Astrocyte (in vitro differentiated cells and primary cell): Measurements from ENCODE around the gene COG7. TPM values are rescaled to one million over a fixed set of nuclear protein-coding genes. Genes with fewer than 3 reads are reported as not detected.

ENCODE experiments used
- DNase-seq: peaks from one replicate; pipeline ENCODE4 v3.0.0-alpha.2; 2010; ENCODE audit warnings: low read depth
- FAIRE-seq: peaks from 2 replicates; lab custom pipeline; 2011; peaks lifted over from hg19 to GRCh38; lab: Jason Lieb, UNC
- H2AFZ ChIP-seq: 2 replicates; pipeline ENCODE4 v1.6.0; 2012; ENCODE audit warnings: low read depth, low read length, inconsistent platforms
- H3K27ac ChIP-seq: 2 replicates; pipeline ENCODE4 v1.5.1; 2011; ENCODE audit warnings: low read depth, low read length, inconsistent platforms
- H3K27me3 ChIP-seq: 2 replicates; pipeline ENCODE4 v1.6.0; 2011; ENCODE audit warnings: low read length, inconsistent platforms; ENCODE audit not compliant: insufficient read depth
- H3K36me3 ChIP-seq: 2 replicates; pipeline ENCODE4 v1.5.1; 2011; ENCODE audit warnings: low read length, inconsistent platforms; ENCODE audit not compliant: insufficient read depth
- H3K4me1 ChIP-seq: 2 replicates; pipeline ENCODE4 v1.5.1; 2011; ENCODE audit warnings: low read length, inconsistent platforms; ENCODE audit not compliant: insufficient read depth
- H3K4me2 ChIP-seq: 2 replicates; pipeline ENCODE4 v1.6.0; 2012; ENCODE audit warnings: low read length, inconsistent platforms
- H3K4me3 ChIP-seq: 2 replicates; pipeline ENCODE4 v1.5.1; 2011; ENCODE audit warnings: low read depth, mild to moderate bottlenecking, low read length, inconsistent platforms; ENCODE audit not compliant: insufficient read depth
- H3K79me2 ChIP-seq: 2 replicates; pipeline ENCODE4 v1.6.0; 2012; ENCODE audit warnings: mild to moderate bottlenecking, low read length, inconsistent platforms; ENCODE audit not compliant: insufficient read depth
- H3K9ac ChIP-seq: 2 replicates; pipeline ENCODE4 v1.6.0; 2012; ENCODE audit warnings: mild to moderate bottlenecking, low read length, inconsistent platforms
- H3K9me3 ChIP-seq: 2 replicates; pipeline ENCODE4 v1.5.1; 2012; ENCODE audit warnings: low read depth, mild to moderate bottlenecking, low read length, inconsistent platforms; ENCODE audit not compliant: insufficient read depth
- H4K20me1 ChIP-seq: 2 replicates; pipeline ENCODE4 v1.6.0; 2012; ENCODE audit warnings: low read length, inconsistent platforms; ENCODE audit not compliant: insufficient read depth
- H3K27ac Mint-ChIP-seq: one replicate; pipeline ENCODE4 v1.8.0; 2021; ENCODE audit warnings: mild to moderate bottlenecking, mixed read lengths; ENCODE audit not compliant: unreplicated experiment
- H3K27me3 Mint-ChIP-seq: one replicate; pipeline ENCODE4 v1.8.0; 2021; ENCODE audit warnings: low read depth, mixed read lengths; ENCODE audit not compliant: unreplicated experiment
- H3K36me3 Mint-ChIP-seq: one replicate; pipeline ENCODE4 v1.8.0; 2021; ENCODE audit warnings: low read depth, mixed read lengths; ENCODE audit not compliant: unreplicated experiment
- H3K4me1 Mint-ChIP-seq: one replicate; pipeline ENCODE4 v1.8.0; 2021; ENCODE audit warnings: low read depth, mixed read lengths; ENCODE audit not compliant: unreplicated experiment
- H3K4me3 Mint-ChIP-seq: one replicate; pipeline ENCODE4 v1.8.0; 2021; ENCODE audit warnings: mild to moderate bottlenecking, moderate library complexity, mixed read lengths; ENCODE audit not compliant: unreplicated experiment
- H3K9me3 Mint-ChIP-seq: one replicate; pipeline ENCODE4 v1.8.0; 2021; ENCODE audit warnings: mild to moderate bottlenecking, mixed read lengths; ENCODE audit not compliant: unreplicated experiment
- CTCF ChIP-seq: IDR thresholded peaks from 2 replicates; pipeline ENCODE4 v1.5.1; 2011; ENCODE audit warnings: low read depth, mild to moderate bottlenecking, inconsistent platforms, low read length, moderate library complexity; ENCODE audit not compliant: insufficient read depth
- EZH2 ChIP-seq: IDR thresholded peaks from 2 replicates; pipeline ENCODE4 v1.6.1; 2012; ENCODE audit warnings: mild to moderate bottlenecking, low read length, inconsistent platforms; ENCODE audit not compliant: insufficient read depth
- total RNA-seq: library from RNA; stranded (reverse); gene quantifications from 2 replicates; pipeline ENCODE4 v1.2.1, GENCODE V29; 2021

Gene COG7
- total RNA-seq, 1 donor from 2014 or later: 19.8 TPM

GRCh38 chr16:23480257-23480656 lies 27.3 kb upstream of the COG7 start:
- Histone ChIP-seq H3K27me3 (no peaks in the 10 kb centered on the region), H3K36me3 (peaks cover 25% of the 10 kb centered on the region), H3K9me3 (no peaks in the 10 kb centered on the region), H3K4me3 (no peak overlapping the region), H4K20me1 (peaks cover 4% of the 10 kb centered on the region), H2AFZ (no peak overlapping the region), H3K9ac (no peak overlapping the region), H3K27ac (no peak overlapping the region), H3K4me2 (no peak overlapping the region), H3K4me1 (no peaks in the 10 kb centered on the region), H3K79me2 (no peaks in the 10 kb centered on the region)
- Mint-ChIP-seq H3K4me1 (no peaks in the 10 kb centered on the region), H3K27me3 (no peaks in the 10 kb centered on the region), H3K27ac (no peak overlapping the region), H3K9me3 (no peaks in the 10 kb centered on the region), H3K4me3 (no peak overlapping the region), H3K36me3 (peaks cover 29% of the 10 kb centered on the region)
- TF ChIP-seq EZH2 (no peak), CTCF (no peak)
- DNase-seq (no peak), FAIRE-seq (no peak)

- H3K36me3 ChIP-seq: peaks cover 25% of the 10 kb centered on the region
- no peaks in the 10 kb centered on the region for H3K9me3 Mint-ChIP-seq
- no peak for FAIRE-seq
- H4K20me1 ChIP-seq: peaks cover 4% of the 10 kb centered on the region
- H3K9ac ChIP-seq: no peak overlapping the region
- H3K27me3 Mint-ChIP-seq: no peaks in the 10 kb centered on the region
- H2AFZ ChIP-seq: no peak overlapping the region
- H3K27ac Mint-ChIP-seq: no peak overlapping the region
- no peak overlapping the region for H3K4me3 Mint-ChIP-seq
- H3K9me3 ChIP-seq: no peaks in the 10 kb centered on the region
- no peaks in the 10 kb centered on the region for H3K79me2 ChIP-seq
- H3K36me3 Mint-ChIP-seq: peaks cover 30% of the 10 kb centered on the region
- no peaks in the 10 kb centered on the region for H3K27me3 ChIP-seq
- H3K27ac ChIP-seq: no peak overlapping the region
- no peaks in the 10 kb centered on the region for H3K4me1 Mint-ChIP-seq
- no peak for DNase-seq
- no peak overlapping the region for H3K4me3 ChIP-seq
- H3K4me1 ChIP-seq: no peaks in the 10 kb centered on the region
- TF ChIP-seq CTCF: no peak
- no peak for TF ChIP-seq EZH2
- no peak overlapping the region for H3K4me2 ChIP-seq
Measured at GRCh38 chr16:23479138-23479537, 26.1 kb upstream of the COG7 start.

DNA sequence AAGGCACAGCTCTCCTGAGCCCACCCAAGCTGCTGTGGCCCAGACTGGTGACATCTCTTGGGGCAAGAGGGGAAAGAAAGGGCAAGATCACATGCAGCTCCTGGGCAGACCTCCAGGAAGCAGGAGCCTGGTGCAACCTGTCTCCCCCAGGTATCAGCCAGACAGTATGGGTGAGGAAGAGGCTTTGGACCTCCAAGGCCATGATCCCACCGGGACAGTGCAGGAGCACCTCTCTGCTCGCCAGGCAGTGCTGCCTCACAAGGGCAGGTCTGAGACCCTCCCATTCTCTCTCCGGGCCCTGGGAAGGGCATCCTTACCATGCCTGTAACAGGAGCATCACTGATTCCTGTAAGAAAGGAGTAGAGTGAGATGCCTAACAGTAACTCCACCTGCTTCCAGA lies 25.6 kb upstream of the COG7 start:
- Mint-ChIP-seq H3K27me3 (no peaks in the 10 kb centered on the region), H3K4me1 (no peaks in the 10 kb centered on the region), H3K36me3 (peaks cover 30% of the 10 kb centered on the region), H3K27ac (no peak overlapping the region), H3K4me3 (no peak overlapping the region), H3K9me3 (no peaks in the 10 kb centered on the region)
- Histone ChIP-seq H3K4me3 (no peak overlapping the region), H3K27me3 (no peaks in the 10 kb centered on the region), H3K9me3 (no peaks in the 10 kb centered on the region), H3K79me2 (no peaks in the 10 kb centered on the region), H4K20me1 (peaks cover 4% of the 10 kb centered on the region), H3K4me2 (no peak overlapping the region), H2AFZ (no peak overlapping the region), H3K4me1 (no peaks in the 10 kb centered on the region), H3K9ac (no peak overlapping the region), H3K27ac (no peak overlapping the region), H3K36me3 (peaks cover 27% of the 10 kb centered on the region)
- no peak for TF ChIP-seq CTCF
- no peak for TF ChIP-seq EZH2
- DNase-seq: no peak
- no peak for FAIRE-seq
